MM.1S (cell line): ENCODE measurements around the gene KCNG4.

Experiments
- DNase-seq: peaks from one replicate; pipeline ENCODE4 v3.0.0-alpha.2; 2015
- H2AFZ ChIP-seq: fragments of 300-600 bp; sonication (generic); 2 replicates; pipeline ENCODE4 v1.6.0; 2016; ENCODE audit warnings: antibody characterized with exemption, low read length
- H3F3A ChIP-seq: fragments of 300-600 bp; sonication (generic); 2 replicates; pipeline ENCODE4 v1.6.1; 2016; ENCODE audit warnings: mild to moderate bottlenecking, antibody characterized with exemption, low read length, moderate library complexity, mixed read lengths; ENCODE audit not compliant: insufficient read depth
- H3K27ac ChIP-seq: fragments of 300-600 bp; sonication (generic); 2 replicates; pipeline ENCODE4 v1.5.1; 2016; ENCODE audit warnings: mild to moderate bottlenecking, low read length
- H3K27me3 ChIP-seq: fragments of 300-600 bp; sonication (generic); replicated peaks from 2 replicates; pipeline ENCODE4 v1.6.0; 2016; ENCODE audit warnings: low read length; ENCODE audit not compliant: insufficient read depth
- H3K36me3 ChIP-seq: fragments of 300-600 bp; sonication (generic); replicated peaks from 2 replicates; pipeline ENCODE4 v1.6.1; 2016; ENCODE audit warnings: mild to moderate bottlenecking, low read length, mixed read lengths; ENCODE audit not compliant: insufficient read depth
- H3K4me1 ChIP-seq: fragments of 300-600 bp; sonication (generic); 2 replicates; pipeline ENCODE4 v1.6.1; 2016; ENCODE audit warnings: low read length, mixed read lengths
- H3K4me2 ChIP-seq: fragments of 300-600 bp; sonication (generic); 2 replicates; pipeline ENCODE4 v1.6.0; 2016; ENCODE audit warnings: low read depth, low read length
- H3K4me3 ChIP-seq: fragments of 300-600 bp; sonication (generic); 2 replicates; pipeline ENCODE4 v1.5.1; 2016; ENCODE audit warnings: low read length, mixed read lengths
- H3K79me2 ChIP-seq: fragments of 300-600 bp; sonication (generic); 2 replicates; pipeline ENCODE4 v1.6.1; 2016; ENCODE audit warnings: mixed run types, low read length, mixed read lengths
- H3K9ac ChIP-seq: fragments of 300-600 bp; sonication (generic); 2 replicates; pipeline ENCODE4 v1.6.1; 2016; ENCODE audit warnings: low read length, mixed read lengths
- H3K9me2 ChIP-seq: fragments of 300-600 bp; sonication (generic); replicated peaks from 2 replicates; pipeline ENCODE4 v1.6.1; 2016; ENCODE audit warnings: mild to moderate bottlenecking, low read length, mixed read lengths; ENCODE audit not compliant: insufficient read depth
- H3K9me3 ChIP-seq: fragments of 300-600 bp; sonication (generic); replicated peaks from 2 replicates; pipeline ENCODE4 v1.6.1; 2016; ENCODE audit warnings: mild to moderate bottlenecking, low read length, mixed read lengths; ENCODE audit not compliant: insufficient read depth
- H4K20me1 ChIP-seq: fragments of 300-600 bp; sonication (generic); 2 replicates; pipeline ENCODE4 v1.6.1; 2016; ENCODE audit warnings: mild to moderate bottlenecking, low read length, moderate library complexity, mixed read lengths; ENCODE audit not compliant: insufficient read depth
- EZH2 ChIP-seq: fragments of 300-600 bp; sonication (generic); optimal IDR thresholded peaks from 2 replicates; pipeline ENCODE3; 2017; ENCODE audit warnings: low read depth, mild to moderate bottlenecking, antibody characterized with exemption, low read length, mixed read lengths
- EZH2phosphoT487 ChIP-seq: fragments of 300-600 bp; sonication (generic); IDR thresholded peaks from 2 replicates; pipeline ENCODE4 v1.6.1; 2018; ENCODE audit warnings: antibody characterized with exemption, low read length
- TF ChIP-seq, protein P1 (sequence below): fragments of 300-600 bp; sonication (generic); IDR thresholded peaks from 2 replicates; pipeline ENCODE4 v1.5.1; 2016; ENCODE audit warnings: antibody characterized with exemption, low read length, mixed read lengths

Gene KCNG4

DNA sequence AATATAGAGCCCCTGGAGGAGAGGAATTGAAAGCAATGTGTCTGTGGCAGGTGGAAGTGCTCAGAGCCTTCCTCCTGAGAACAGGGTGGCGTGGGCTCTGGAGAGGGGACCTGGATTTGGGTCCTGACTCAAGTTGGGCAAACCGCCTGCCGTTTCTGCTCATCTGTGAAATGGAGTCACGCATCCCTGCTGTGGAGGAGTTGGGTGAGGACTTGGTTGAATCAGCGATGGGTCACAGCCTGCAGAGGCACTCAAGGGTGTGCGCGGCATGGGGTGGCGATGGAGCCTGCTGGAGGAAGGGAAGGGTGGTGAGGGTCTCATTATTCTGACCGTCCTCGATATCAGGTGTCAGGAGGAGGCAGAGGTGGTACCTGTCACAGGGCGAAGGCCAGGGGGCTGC is 45.8 kb downstream of the KCNG4 start:
- Histone ChIP-seq H3K9me3 (no peaks in the 10 kb centered on the region), H4K20me1 (no peaks in the 10 kb centered on the region), H3K27ac (no peak overlapping the region), H3K4me1 (no peaks in the 10 kb centered on the region), H3K27me3 (0 out of 2 replicates have a peak, but pooled peaks cover 3% of the 10 kb centered on the region), H3K36me3 (no peaks in the 10 kb centered on the region), H3K4me2 (no peak overlapping the region), H3K4me3 (no peak overlapping the region), H3K9me2 (no peaks in the 10 kb centered on the region), H3K9ac (no peak overlapping the region), H3F3A (no peaks in the 10 kb centered on the region), H2AFZ (no peak overlapping the region), H3K79me2 (no peaks in the 10 kb centered on the region)
- no peak for DNase-seq
- TF ChIP-seq, protein P1, sequence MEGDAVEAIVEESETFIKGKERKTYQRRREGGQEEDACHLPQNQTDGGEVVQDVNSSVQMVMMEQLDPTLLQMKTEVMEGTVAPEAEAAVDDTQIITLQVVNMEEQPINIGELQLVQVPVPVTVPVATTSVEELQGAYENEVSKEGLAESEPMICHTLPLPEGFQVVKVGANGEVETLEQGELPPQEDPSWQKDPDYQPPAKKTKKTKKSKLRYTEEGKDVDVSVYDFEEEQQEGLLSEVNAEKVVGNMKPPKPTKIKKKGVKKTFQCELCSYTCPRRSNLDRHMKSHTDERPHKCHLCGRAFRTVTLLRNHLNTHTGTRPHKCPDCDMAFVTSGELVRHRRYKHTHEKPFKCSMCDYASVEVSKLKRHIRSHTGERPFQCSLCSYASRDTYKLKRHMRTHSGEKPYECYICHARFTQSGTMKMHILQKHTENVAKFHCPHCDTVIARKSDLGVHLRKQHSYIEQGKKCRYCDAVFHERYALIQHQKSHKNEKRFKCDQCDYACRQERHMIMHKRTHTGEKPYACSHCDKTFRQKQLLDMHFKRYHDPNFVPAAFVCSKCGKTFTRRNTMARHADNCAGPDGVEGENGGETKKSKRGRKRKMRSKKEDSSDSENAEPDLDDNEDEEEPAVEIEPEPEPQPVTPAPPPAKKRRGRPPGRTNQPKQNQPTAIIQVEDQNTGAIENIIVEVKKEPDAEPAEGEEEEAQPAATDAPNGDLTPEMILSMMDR: no peak
- TF ChIP-seq EZH2 (no peak), EZH2phosphoT487 (no peak)

DNA sequence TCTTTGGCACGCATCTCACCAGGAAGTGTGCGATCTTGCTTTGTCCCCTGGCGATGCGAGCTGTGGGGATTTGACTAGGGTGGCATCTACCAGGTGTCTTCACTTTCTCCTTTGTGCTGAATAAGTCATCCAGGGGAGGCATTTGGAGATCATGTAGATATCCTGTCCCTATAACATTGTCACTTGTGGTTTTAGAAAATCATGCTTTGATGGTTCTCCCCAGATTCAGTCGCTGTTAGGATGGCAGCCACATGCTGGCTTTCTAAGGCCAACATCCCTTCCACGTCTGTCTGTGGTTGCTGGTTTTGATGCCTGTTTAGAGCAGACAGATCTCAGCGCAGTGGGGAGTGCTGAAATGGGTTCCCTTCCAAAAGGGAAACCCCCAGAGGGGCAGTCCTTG is 46.3 kb downstream of the KCNG4 start:
- no peak overlapping the region for H3K27ac ChIP-seq
- H3K9me3 ChIP-seq: no peaks in the 10 kb centered on the region
- H3K4me1 ChIP-seq: no peaks in the 10 kb centered on the region
- TF ChIP-seq EZH2phosphoT487: no peak
- TF ChIP-seq, protein P1: no peak
- no peak for TF ChIP-seq EZH2
- H2AFZ ChIP-seq: no peak overlapping the region
- H3K36me3 ChIP-seq: no peaks in the 10 kb centered on the region
- H4K20me1 ChIP-seq: no peaks in the 10 kb centered on the region
- no peak for DNase-seq
- H3K4me2 ChIP-seq: no peak overlapping the region
- H3K27me3 ChIP-seq: no peaks in the 10 kb centered on the region
- H3K4me3 ChIP-seq: no peak overlapping the region
- no peaks in the 10 kb centered on the region for H3K9me2 ChIP-seq
- H3F3A ChIP-seq: no peaks in the 10 kb centered on the region
- no peaks in the 10 kb centered on the region for H3K79me2 ChIP-seq
- no peak overlapping the region for H3K9ac ChIP-seq

DNA sequence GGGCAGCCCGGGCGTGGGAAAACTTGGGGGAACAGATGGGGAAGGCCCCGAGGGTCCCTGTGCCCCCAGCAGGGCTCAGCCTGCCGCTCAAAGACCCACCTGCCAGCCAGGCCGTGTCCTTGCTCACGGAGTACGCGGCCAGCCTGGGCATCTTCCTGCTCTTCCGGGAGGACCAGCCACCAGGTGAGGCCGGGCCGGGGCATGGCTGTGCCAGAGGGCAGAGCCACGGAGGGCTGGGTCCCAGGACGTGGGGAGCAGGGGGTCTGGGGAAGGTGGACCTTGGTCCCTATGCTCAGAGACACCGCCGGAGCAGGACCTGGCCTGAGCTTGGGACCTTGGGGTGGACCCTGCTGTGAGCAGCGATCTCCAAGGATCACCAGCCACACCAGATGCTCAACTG is 48.3 kb downstream of the KCNG4 start:
- no peaks in the 10 kb centered on the region for H3K9me3 ChIP-seq
- no peak for DNase-seq
- H3F3A ChIP-seq: no peaks in the 10 kb centered on the region
- H2AFZ ChIP-seq: no peak overlapping the region
- H3K4me2 ChIP-seq: no peak overlapping the region
- H3K27ac ChIP-seq: no peak overlapping the region
- no peaks in the 10 kb centered on the region for H3K36me3 ChIP-seq
- peaks cover 4% of the 10 kb centered on the region for H3K79me2 ChIP-seq
- H3K4me1 ChIP-seq: no peaks in the 10 kb centered on the region
- H4K20me1 ChIP-seq: no peaks in the 10 kb centered on the region
- H3K9ac ChIP-seq: no peak overlapping the region
- H3K27me3 ChIP-seq: no peaks in the 10 kb centered on the region
- H3K4me3 ChIP-seq: no peak overlapping the region
- TF ChIP-seq EZH2phosphoT487: no peak
- TF ChIP-seq, protein P1: no peak
- no peak for TF ChIP-seq EZH2
- no peaks in the 10 kb centered on the region for H3K9me2 ChIP-seq
